OCI-LY7 (cell line): Measurements from ENCODE around the gene BBX. TPM values are rescaled to one million over a fixed set of nuclear protein-coding genes. Genes with fewer than 3 reads are reported as not detected.

ENCODE experiments used
- BruUV-seq: library from RNA; stranded (reverse); fragments of 400-500 nt; replicated peaks from 2 replicates; lab custom pipeline; 2021; lab: Mats Ljungman, UMichigan
- CTCF ChIA-PET: fragments of 300-600 bp; sonication (Branson Sonifier 250); formaldehyde crosslinking; loops from one replicate; lab custom pipeline; 2022; ENCODE audit warnings: antibody characterized with exemption; ENCODE audit not compliant: unreplicated experiment; lab: Charles Lee
- POLR2A ChIA-PET: fragments of 300-600 bp; sonication (Branson Sonifier 250); formaldehyde crosslinking; loops from one replicate; lab custom pipeline; 2022; ENCODE audit warnings: antibody characterized with exemption; lab: Charles Lee
- DNase-seq: peaks from one replicate; pipeline ENCODE4 v3.0.0-alpha.2; 2015; ENCODE audit warnings: low spot score
- H2AFZ ChIP-seq: fragments of 200-600 bp; sonication (generic), shearing (Covaris generic); 2 replicates; pipeline ENCODE4 v1.6.1; 2014; ENCODE audit warnings: mild to moderate bottlenecking, antibody characterized with exemption, low read length, moderate library complexity
- H3K27ac ChIP-seq: fragments of 200-600 bp; sonication (generic); 2 replicates; pipeline ENCODE4 v1.5.1; 2014; ENCODE audit warnings: mixed run types, low read depth, mild to moderate bottlenecking, moderate library complexity, low read length, inconsistent platforms; ENCODE audit not compliant: poor library complexity, severe bottlenecking
- H3K36me3 ChIP-seq: fragments of 200-600 bp; sonication (generic); 2 replicates; pipeline ENCODE4 v1.6.1; 2014; ENCODE audit warnings: mild to moderate bottlenecking, antibody characterized with exemption, low read length, moderate library complexity, mixed read lengths; ENCODE audit not compliant: insufficient read depth
- H3K4me1 ChIP-seq: fragments of 200-600 bp; sonication (generic); 2 replicates; pipeline ENCODE4 v1.5.1; 2014; ENCODE audit warnings: mild to moderate bottlenecking, low read length; ENCODE audit not compliant: insufficient read depth, poor library complexity, severe bottlenecking
- H3K4me2 ChIP-seq: fragments of 200-600 bp; sonication (generic); 2 replicates; pipeline ENCODE4 v1.6.1; 2014; ENCODE audit warnings: mild to moderate bottlenecking, low read length
- H3K4me3 ChIP-seq: fragments of 200-600 bp; sonication (generic); 2 replicates; pipeline ENCODE4 v1.5.1; 2014; ENCODE audit warnings: mild to moderate bottlenecking, low read depth, low read length; ENCODE audit not compliant: poor library complexity, severe bottlenecking
- H3K79me2 ChIP-seq: fragments of 200-600 bp; sonication (generic); 2 replicates; pipeline ENCODE4 v1.6.1; 2016; ENCODE audit warnings: low read depth, mild to moderate bottlenecking, low read length, moderate library complexity, mixed read lengths; ENCODE audit not compliant: insufficient read depth
- H3K9me2 ChIP-seq: fragments of 200-600 bp; sonication (generic); 2 replicates; pipeline ENCODE4 v1.6.1; 2016; ENCODE audit warnings: mild to moderate bottlenecking, low read length, mixed read lengths; ENCODE audit not compliant: insufficient read depth
- H3K9me3 ChIP-seq: fragments of 200-600 bp; sonication (generic); 2 replicates; pipeline ENCODE4 v1.6.1; 2014; ENCODE audit warnings: mild to moderate bottlenecking, mixed run types, low read length, mixed read lengths
- H4K20me1 ChIP-seq: fragments of 200-600 bp; sonication (generic); 2 replicates; pipeline ENCODE4 v1.6.1; 2014; ENCODE audit warnings: mild to moderate bottlenecking, antibody characterized with exemption, low read length, moderate library complexity, mixed read lengths; ENCODE audit not compliant: insufficient read depth
- EZH2phosphoT487 ChIP-seq: fragments of 200-600 bp; sonication (generic); IDR thresholded peaks from 2 replicates; pipeline ENCODE4 v1.6.1; 2018; ENCODE audit warnings: low read depth, borderline replicate concordance, mild to moderate bottlenecking, mixed run types, antibody characterized with exemption, low read length, moderate library complexity, mixed read lengths
- intact Hi-C: fragments of 100-400 bp; cut with micrococcal nuclease; formaldehyde crosslinking; loops from one replicate; pipeline ENCODE4 v1.10.0; 2022; ENCODE audit not compliant: unreplicated experiment
- total RNA-seq, 2 experiments: library from RNA; depleted of rRNA in 1 of 2; stranded (reverse); fragments of >200 nt in 1 of 2; shearing (Covaris generic) in 1 of 2; gene quantifications; 2 replicates each; pipeline ENCODE4 v1.2.3, GENCODE V29; 2014 to 2022
- TF ChIP-seq, protein P1 (sequence below): fragments of 200-600 bp; sonication (generic); conservative IDR thresholded peaks from 2 replicates; pipeline ENCODE4 v1.5.1; 2014; ENCODE audit warnings: mild to moderate bottlenecking, antibody characterized with exemption, low read length, moderate library complexity, mixed read lengths

Gene BBX
- total RNA-seq, 2 experiments from 2014 or later, result 27.0 to 49.8 TPM

DNA sequence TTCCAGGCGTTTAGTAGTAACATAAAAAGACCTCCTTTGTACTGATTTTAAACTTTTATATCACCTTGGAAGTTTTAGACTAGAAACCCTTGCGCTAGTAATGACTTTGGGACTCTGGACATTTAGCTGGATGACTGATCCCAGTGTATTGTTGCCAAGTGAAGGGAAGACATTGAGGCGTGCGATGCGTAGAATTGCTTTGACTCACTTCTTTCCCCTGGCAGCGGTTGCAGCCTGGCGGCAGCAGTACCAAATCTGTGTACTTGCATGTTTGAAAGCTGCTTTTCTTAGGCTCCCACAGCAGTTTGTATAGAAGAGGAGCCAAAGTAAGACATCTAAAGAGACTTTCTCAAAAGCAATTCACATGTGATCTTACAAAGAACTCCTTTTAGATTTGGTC is 151.6 kb downstream of the BBX start:
- H3K79me2 ChIP-seq, result no peaks in the 10 kb centered on the region
- peaks cover 26% of the 10 kb centered on the region for H3K4me1 ChIP-seq
- POLR2A ChIA-PET, result interaction anchor here (0.6 to 2.0 kb wide), 6 partner anchors 10 to 79 kb away, joined by 3 to 8 read pairs (median 4); no protein-coding TSS in a partner anchor
- CTCF ChIA-PET, result interaction anchor here (0.9 to 2.8 kb wide), 4 partner anchors 14 to 44 kb away, joined by 3 to 10 read pairs (median 4); no protein-coding TSS in a partner anchor
- H3K9me3 ChIP-seq, result no peaks in the 10 kb centered on the region
- H3K4me3 ChIP-seq, result no peak overlapping the region
- no peaks in the 10 kb centered on the region for H4K20me1 ChIP-seq
- intact Hi-C loops, result no loop called here
- no peaks in the 10 kb centered on the region for H3K9me2 ChIP-seq
- peak overlapping the region; percentile 80; the same call in 1 of the 2 replicates for H3K4me2 ChIP-seq
- peak overlapping the region; percentile 78 for H3K27ac ChIP-seq
- TF ChIP-seq EZH2phosphoT487, result no peak
- TF ChIP-seq, protein P1, sequence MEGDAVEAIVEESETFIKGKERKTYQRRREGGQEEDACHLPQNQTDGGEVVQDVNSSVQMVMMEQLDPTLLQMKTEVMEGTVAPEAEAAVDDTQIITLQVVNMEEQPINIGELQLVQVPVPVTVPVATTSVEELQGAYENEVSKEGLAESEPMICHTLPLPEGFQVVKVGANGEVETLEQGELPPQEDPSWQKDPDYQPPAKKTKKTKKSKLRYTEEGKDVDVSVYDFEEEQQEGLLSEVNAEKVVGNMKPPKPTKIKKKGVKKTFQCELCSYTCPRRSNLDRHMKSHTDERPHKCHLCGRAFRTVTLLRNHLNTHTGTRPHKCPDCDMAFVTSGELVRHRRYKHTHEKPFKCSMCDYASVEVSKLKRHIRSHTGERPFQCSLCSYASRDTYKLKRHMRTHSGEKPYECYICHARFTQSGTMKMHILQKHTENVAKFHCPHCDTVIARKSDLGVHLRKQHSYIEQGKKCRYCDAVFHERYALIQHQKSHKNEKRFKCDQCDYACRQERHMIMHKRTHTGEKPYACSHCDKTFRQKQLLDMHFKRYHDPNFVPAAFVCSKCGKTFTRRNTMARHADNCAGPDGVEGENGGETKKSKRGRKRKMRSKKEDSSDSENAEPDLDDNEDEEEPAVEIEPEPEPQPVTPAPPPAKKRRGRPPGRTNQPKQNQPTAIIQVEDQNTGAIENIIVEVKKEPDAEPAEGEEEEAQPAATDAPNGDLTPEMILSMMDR, result no peak
- no peak for DNase-seq
- BruUV-seq, result no TSS peak
- H3K36me3 ChIP-seq, result no peaks in the 10 kb centered on the region
- H2AFZ ChIP-seq, result no peak overlapping the region

DNA sequence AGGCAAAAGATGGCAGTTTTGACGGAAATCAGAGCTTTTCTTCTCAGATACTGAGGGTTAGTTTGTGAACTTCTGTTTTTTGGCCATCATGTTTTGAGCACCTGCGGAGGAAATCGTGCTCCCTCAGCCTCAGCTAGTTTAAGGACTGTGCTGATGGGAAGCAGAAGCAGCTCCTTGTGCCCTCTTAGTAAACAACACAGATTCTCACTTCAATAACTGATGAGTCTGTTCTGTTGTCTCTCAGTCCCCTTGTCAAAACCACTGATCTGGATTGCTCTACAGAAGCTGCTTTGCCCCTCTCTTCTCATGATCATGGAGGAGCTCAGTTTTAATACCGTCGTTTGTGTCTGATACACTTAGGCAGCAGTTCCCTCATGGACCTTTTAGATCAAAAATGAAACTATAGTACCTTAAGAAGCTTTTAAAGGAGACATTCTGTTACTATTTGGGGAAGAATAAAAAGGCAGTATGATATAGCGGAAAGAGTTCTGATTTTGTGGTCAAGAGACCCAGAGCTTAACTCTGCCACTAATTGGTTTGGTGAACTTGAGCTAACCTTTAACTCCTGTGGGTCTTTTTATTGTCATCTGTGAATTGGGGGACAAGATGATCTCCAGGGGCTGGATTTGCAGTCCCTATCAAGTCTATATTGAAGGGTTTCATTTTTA is 152.6 kb downstream of the BBX start:
- Histone ChIP-seq H3K4me2 (peak overlapping the region; percentile 80), H3K9me3 (no peaks in the 10 kb centered on the region), H2AFZ (peak overlapping the region; percentile 64; the same call in 1 of the 2 replicates), H3K4me1 (peaks cover 26% of the 10 kb centered on the region), H4K20me1 (no peaks in the 10 kb centered on the region), H3K9me2 (no peaks in the 10 kb centered on the region), H3K36me3 (no peaks in the 10 kb centered on the region), H3K27ac (peak overlapping the region; percentile 78), H3K79me2 (no peaks in the 10 kb centered on the region), H3K4me3 (peak overlapping the region; percentile 54)
- DNase-seq, result peak; percentile 79
- ChIA-PET POLR2A (interaction anchor here (0.6 to 2.0 kb wide), 21 partner anchors 9 to 997 kb away, joined by 3 to 8 read pairs (median 3); no protein-coding TSS in a partner anchor), CTCF (interaction anchor here (0.7 to 2.8 kb wide), 6 partner anchors 13 to 52 kb away, joined by 3 to 10 read pairs (median 4); no protein-coding TSS in a partner anchor)
- BruUV-seq, result no TSS peak
- intact Hi-C loops, result loop anchor here (5.0 kb wide), 3 partner anchors 67 to 802 kb away; no protein-coding TSS in a partner anchor
- TF ChIP-seq, protein P1, result no peak
- TF ChIP-seq EZH2phosphoT487, result no peak
